Activated CD4-positive, alpha-beta T cell treated with anti-CD3 and anti-CD28 coated beads, Interleukin-2, amount 50 U/mL, for 1 hour (primary cell): Measurements from ENCODE around the gene TBX10.
A peak's percentile ranks its signal among the peaks of the same experiment; 100 is the strongest.
"Not testable (repeated sequence)": the region's sequence is repeated elsewhere in the genome, so short reads cannot be mapped to it uniquely, and the experiment has no call there.

Source experiments
- DNase-seq: peaks from one replicate; pipeline ENCODE4 v3.0.0-alpha.2; 2020

Gene TBX10

GRCh38 chr11:67614730-67615714 lies 24.5 kb downstream of the TBX10 start:
- DNase-seq: peak; percentile 54

GRCh38 chr11:67613960-67614715 lies 25.4 kb downstream of the TBX10 start:
- peak; percentile 76 for DNase-seq

GRCh38 chr11:67613313-67613959 lies 26.1 kb downstream of the TBX10 start:
- DNase-seq: no peak

GRCh38 chr11:67612751-67613150 lies 26.8 kb downstream of the TBX10 start:
- DNase-seq: no peak

- no peak for DNase-seq
These were observed 27.6 kb downstream of the TBX10 start for GRCh38 chr11:67611704-67612587.

- no peak for DNase-seq
These were observed 28.4 kb downstream of the TBX10 start for GRCh38 chr11:67611165-67611564.

GRCh38 chr11:67610302-67610868 lies 29.2 kb downstream of the TBX10 start:
- DNase-seq: no peak

- DNase-seq: no peak
These were observed 30.2 kb downstream of the TBX10 start for GRCh38 chr11:67609316-67609715.

- DNase-seq: no peak
These were observed 31.1 kb downstream of the TBX10 start for GRCh38 chr11:67608486-67608885.

GRCh38 chr11:67607507-67607906 lies 32.1 kb downstream of the TBX10 start:
- DNase-seq: no peak

- peak; percentile 96 for DNase-seq
These were observed 32.9 kb downstream of the TBX10 start, which contains the start of gene NDUFV1 for GRCh38 chr11:67606492-67607295. Gene NDUFV1, plus strand, starts transcription at chr11:67606936. Its CDS starts 69 bp downstream, at chr11:67607005.

- DNase-seq: no peak
These were observed 33.5 kb downstream of the TBX10 start for GRCh38 chr11:67606093-67606491.

GRCh38 chr11:67605231-67606011 lies 34.1 kb downstream of the TBX10 start:
- no peak for DNase-seq

- DNase-seq: no peak
These were observed 34.7 kb downstream of the TBX10 start for GRCh38 chr11:67604815-67605214.

- not testable (repeated sequence) for DNase-seq
These were observed 35.4 kb downstream of the TBX10 start for GRCh38 chr11:67604119-67604518.

- DNase-seq: no peak
These were observed 38.5 kb downstream of the TBX10 start for GRCh38 chr11:67601098-67601497.

GRCh38 chr11:67600324-67601029 lies 39.1 kb downstream of the TBX10 start:
- DNase-seq: no peak

- DNase-seq: no peak
These were observed 40.4 kb downstream of the TBX10 start for GRCh38 chr11:67599149-67599548.

GRCh38 chr11:67597963-67598362 lies 41.6 kb downstream of the TBX10 start:
- DNase-seq: not testable (repeated sequence)
